GM06990 (cell line): ENCODE results near the gene MGLL.

Source experiments
- DNase-seq: peaks from one replicate; pipeline ENCODE4 v3.0.0-alpha.2; 2011; ENCODE audit not compliant: insufficient read length; ENCODE audit errors: extremely low read depth
- H3K27me3 ChIP-seq: replicated peaks from 2 replicates; pipeline ENCODE4 v1.6.0; 2011; ENCODE audit warnings: low read length; ENCODE audit not compliant: control insufficient read depth, insufficient read depth
- H3K36me3 ChIP-seq: 2 replicates; pipeline ENCODE4 v1.5.1; 2011; ENCODE audit warnings: low read length; ENCODE audit not compliant: control insufficient read depth, insufficient read depth
- H3K4me3 ChIP-seq: replicated peaks from 2 replicates; pipeline ENCODE4 v1.5.1; 2011; ENCODE audit warnings: low read depth, mild to moderate bottlenecking, control low read depth, low read length
- CTCF ChIP-seq: IDR thresholded peaks from 2 replicates; pipeline ENCODE4 v1.5.1; 2011; ENCODE audit warnings: low read length, control low read depth, mild to moderate bottlenecking, inconsistent platforms; ENCODE audit not compliant: insufficient read depth, poor library complexity, severe bottlenecking

Gene MGLL

GRCh38 chr3:127817406-127817841 is 4.9 kb downstream of the MGLL start:
- Histone ChIP-seq H3K4me3 (no peak overlapping the region), H3K27me3 (no peaks in the 10 kb centered on the region), H3K36me3 (peaks cover 33% of the 10 kb centered on the region)
- DNase-seq, result no peak
- no peak for TF ChIP-seq CTCF

- no peak for DNase-seq
- Histone ChIP-seq H3K27me3 (no peaks in the 10 kb centered on the region), H3K36me3 (peaks cover 35% of the 10 kb centered on the region), H3K4me3 (no peak overlapping the region)
- TF ChIP-seq CTCF, result no peak
These were observed 5.4 kb downstream of the MGLL start for GRCh38 chr3:127816783-127817405.

GRCh38 chr3:127815641-127816605 is 6.4 kb downstream of the MGLL start:
- H3K27me3 ChIP-seq, result no peaks in the 10 kb centered on the region
- TF ChIP-seq CTCF, result no peak
- no peak for DNase-seq
- H3K4me3 ChIP-seq, result no peak overlapping the region
- peaks cover 40% of the 10 kb centered on the region for H3K36me3 ChIP-seq

- DNase-seq, result no peak
- TF ChIP-seq CTCF, result no peak
- H3K36me3 ChIP-seq, result peaks cover 41% of the 10 kb centered on the region
- no peak overlapping the region for H3K4me3 ChIP-seq
- H3K27me3 ChIP-seq, result no peaks in the 10 kb centered on the region
These were observed 7.3 kb downstream of the MGLL start for GRCh38 chr3:127815001-127815400.

- H3K36me3 ChIP-seq, result peaks cover 46% of the 10 kb centered on the region
- DNase-seq, result no peak
- TF ChIP-seq CTCF, result no peak
These were observed 8.0 kb downstream of the MGLL start for GRCh38 chr3:127814325-127814781.

More at GRCh38 chr3:127814325-127814781, 8.0 kb downstream of the MGLL start:
- no peak overlapping the region for H3K4me3 ChIP-seq
- no peaks in the 10 kb centered on the region for H3K27me3 ChIP-seq
